ENCODE results near the gene COL25A1.

Gene COL25A1

GRCh38 chr4:109302361-109303139 is at the start of gene COL25A1:
Gene COL25A1, minus strand, starts transcription at chr4:109302658.
- peak within 1 kb of the TSS; percentile 61 for H3K9ac ChIP-seq (ENCODE audit: low read depth, low read length)
- H3K27me3 ChIP-seq (ENCODE audit: control insufficient read depth, insufficient read depth, low read length) = peaks cover 41% of the 10 kb centered on the region
- no peaks in the 10 kb centered on the region for H3K36me3 ChIP-seq (ENCODE audit: control insufficient read depth, insufficient read depth, low read length)
- no peaks in the 10 kb centered on the region for H3K4me1 ChIP-seq (ENCODE audit: control insufficient read depth, insufficient read depth, low read length)
- H3K9me3 ChIP-seq (ENCODE audit: control insufficient read depth, insufficient read depth, low read length) = no peaks in the 10 kb centered on the region
- H3K4me3 ChIP-seq (ENCODE audit: low read depth, low read length) = peak within 1 kb of the TSS; percentile 78

- Histone ChIP-seq H3K4me3 (ENCODE audit: low read depth, low read length) (no peak overlapping the region), H3K27me3 (ENCODE audit: control insufficient read depth, insufficient read depth, low read length) (no peaks in the 10 kb centered on the region), H3K9me3 (ENCODE audit: control insufficient read depth, insufficient read depth, low read length) (no peaks in the 10 kb centered on the region), H3K4me1 (ENCODE audit: control insufficient read depth, insufficient read depth, low read length) (no peaks in the 10 kb centered on the region), H3K36me3 (ENCODE audit: control insufficient read depth, insufficient read depth, low read length) (no peaks in the 10 kb centered on the region), H3K9ac (ENCODE audit: low read depth, low read length) (no peak overlapping the region)
Observed at GRCh38 chr4:109350121-109350520, 47.7 kb upstream of the COL25A1 start.

DNA sequence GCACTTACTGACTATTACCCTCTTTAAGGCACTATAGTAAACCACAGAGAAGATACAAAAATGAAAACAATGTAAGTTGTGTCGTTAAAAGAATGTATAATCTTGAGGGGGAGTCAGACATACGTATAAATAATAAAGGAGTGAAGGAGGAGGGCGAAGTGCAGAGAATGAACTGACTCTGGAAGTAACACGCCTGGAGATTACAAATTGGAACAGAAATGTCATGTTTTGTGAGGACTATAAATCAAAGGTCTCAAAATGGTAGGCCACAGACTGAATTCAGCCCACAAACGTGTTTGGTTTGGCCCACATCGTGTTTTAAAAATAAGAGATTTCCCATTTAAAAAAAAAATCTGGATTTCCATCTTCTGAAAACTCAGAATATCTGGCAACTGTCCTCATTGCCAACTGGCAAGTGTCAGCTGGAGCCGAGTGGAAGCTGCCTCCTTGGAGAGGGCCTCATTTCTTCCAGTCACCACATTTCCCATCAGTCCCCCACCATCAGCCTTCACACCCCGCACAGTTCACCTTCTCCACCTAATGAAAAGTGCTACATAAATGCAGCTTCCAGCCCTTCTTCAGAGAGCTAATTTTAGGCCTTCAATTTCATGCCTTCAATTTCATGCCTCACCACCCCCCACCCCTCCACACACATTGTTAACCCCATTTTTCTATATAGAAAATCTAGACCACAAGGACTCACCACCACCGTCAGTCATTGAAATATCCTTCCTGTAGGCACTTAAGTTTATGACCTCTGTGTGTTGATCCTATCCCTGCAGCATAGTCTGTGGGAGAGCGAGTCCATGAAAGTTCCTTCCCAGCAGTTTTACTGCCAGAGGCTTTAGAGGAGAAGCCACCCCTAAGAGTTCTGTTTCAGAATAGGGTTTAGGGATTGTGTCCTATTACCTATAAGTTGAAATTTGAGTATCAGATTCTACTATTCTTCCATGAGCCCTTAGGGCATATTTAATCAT is 32.0 kb upstream of the COL25A1 start:
- no peak overlapping the region for H3K9ac ChIP-seq (ENCODE audit: low read depth, low read length)
- H3K36me3 ChIP-seq (ENCODE audit: control insufficient read depth, insufficient read depth, low read length) = no peaks in the 10 kb centered on the region
- no peaks in the 10 kb centered on the region for H3K9me3 ChIP-seq (ENCODE audit: control insufficient read depth, insufficient read depth, low read length)
- H3K27me3 ChIP-seq (ENCODE audit: control insufficient read depth, insufficient read depth, low read length) = no peaks in the 10 kb centered on the region
- no peaks in the 10 kb centered on the region for H3K4me1 ChIP-seq (ENCODE audit: control insufficient read depth, insufficient read depth, low read length)
- no peak overlapping the region for H3K4me3 ChIP-seq (ENCODE audit: low read depth, low read length)

DNA sequence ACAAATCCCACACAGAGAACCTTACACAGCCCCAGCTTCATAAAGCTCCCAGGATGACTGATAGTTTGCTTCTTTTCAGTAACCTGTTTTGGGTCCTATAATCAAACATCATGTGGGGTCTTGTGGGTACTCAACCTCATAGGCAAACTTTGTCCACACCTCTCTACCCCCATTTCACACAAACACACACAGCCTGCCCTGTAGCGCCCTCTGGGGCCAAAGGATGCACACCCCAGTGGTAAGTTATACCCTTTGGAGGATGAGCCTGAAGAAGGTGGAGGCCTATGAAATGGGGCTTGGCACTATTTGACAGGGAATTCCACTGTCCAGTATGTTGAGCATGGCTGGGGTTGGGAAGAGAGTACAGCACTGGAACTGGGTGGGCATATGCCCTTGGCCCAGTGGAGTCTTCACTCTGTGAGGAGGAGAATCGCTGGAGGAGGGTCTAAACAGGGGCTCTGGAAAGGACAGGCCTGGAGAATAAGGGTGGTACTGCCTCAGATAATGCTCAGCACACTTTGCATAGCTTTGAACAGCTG is 30.5 kb upstream of the COL25A1 start:
- no peak overlapping the region for H3K9ac ChIP-seq (ENCODE audit: low read depth, low read length)
- no peaks in the 10 kb centered on the region for H3K36me3 ChIP-seq (ENCODE audit: control insufficient read depth, insufficient read depth, low read length)
- no peaks in the 10 kb centered on the region for H3K27me3 ChIP-seq (ENCODE audit: control insufficient read depth, insufficient read depth, low read length)
- H3K4me1 ChIP-seq (ENCODE audit: control insufficient read depth, insufficient read depth, low read length) = no peaks in the 10 kb centered on the region
- no peak overlapping the region for H3K4me3 ChIP-seq (ENCODE audit: low read depth, low read length)
- no peaks in the 10 kb centered on the region for H3K9me3 ChIP-seq (ENCODE audit: control insufficient read depth, insufficient read depth, low read length)

DNA sequence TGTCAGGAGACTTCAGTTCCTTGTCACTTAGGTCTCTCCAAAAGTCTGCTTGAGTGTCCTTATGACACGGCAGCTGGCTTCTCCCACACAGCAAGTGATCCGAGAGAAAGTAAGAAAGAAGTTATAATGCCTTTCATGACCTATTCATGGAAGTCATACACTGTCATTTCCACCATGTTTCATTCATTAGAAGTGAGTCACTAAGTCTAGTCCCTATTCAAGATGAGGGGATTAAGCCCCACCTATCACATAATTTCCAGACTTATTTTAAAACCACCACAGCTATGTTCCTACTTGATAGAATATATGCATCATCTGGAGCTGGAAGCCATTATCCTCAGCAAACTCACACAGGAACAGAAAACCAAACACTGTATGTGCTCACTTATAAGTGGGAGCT is 25.2 kb upstream of the COL25A1 start:
- H3K27me3 ChIP-seq (ENCODE audit: control insufficient read depth, insufficient read depth, low read length) = no peaks in the 10 kb centered on the region
- peaks cover 9% of the 10 kb centered on the region for H3K9me3 ChIP-seq (ENCODE audit: control insufficient read depth, insufficient read depth, low read length)
- no peak overlapping the region for H3K4me3 ChIP-seq (ENCODE audit: low read depth, low read length)
- no peaks in the 10 kb centered on the region for H3K36me3 ChIP-seq (ENCODE audit: control insufficient read depth, insufficient read depth, low read length)
- H3K9ac ChIP-seq (ENCODE audit: low read depth, low read length) = no peak overlapping the region
- no peaks in the 10 kb centered on the region for H3K4me1 ChIP-seq (ENCODE audit: control insufficient read depth, insufficient read depth, low read length)

- H3K4me3 ChIP-seq (ENCODE audit: low read depth, low read length) = no peak overlapping the region
- H3K4me1 ChIP-seq (ENCODE audit: control insufficient read depth, insufficient read depth, low read length) = no peaks in the 10 kb centered on the region
- no peaks in the 10 kb centered on the region for H3K27me3 ChIP-seq (ENCODE audit: control insufficient read depth, insufficient read depth, low read length)
- no peaks in the 10 kb centered on the region for H3K36me3 ChIP-seq (ENCODE audit: control insufficient read depth, insufficient read depth, low read length)
- no peak overlapping the region for H3K9ac ChIP-seq (ENCODE audit: low read depth, low read length)
- peaks cover 9% of the 10 kb centered on the region for H3K9me3 ChIP-seq (ENCODE audit: control insufficient read depth, insufficient read depth, low read length)
Observed at GRCh38 chr4:109325698-109326097, 23.2 kb upstream of the COL25A1 start.

DNA sequence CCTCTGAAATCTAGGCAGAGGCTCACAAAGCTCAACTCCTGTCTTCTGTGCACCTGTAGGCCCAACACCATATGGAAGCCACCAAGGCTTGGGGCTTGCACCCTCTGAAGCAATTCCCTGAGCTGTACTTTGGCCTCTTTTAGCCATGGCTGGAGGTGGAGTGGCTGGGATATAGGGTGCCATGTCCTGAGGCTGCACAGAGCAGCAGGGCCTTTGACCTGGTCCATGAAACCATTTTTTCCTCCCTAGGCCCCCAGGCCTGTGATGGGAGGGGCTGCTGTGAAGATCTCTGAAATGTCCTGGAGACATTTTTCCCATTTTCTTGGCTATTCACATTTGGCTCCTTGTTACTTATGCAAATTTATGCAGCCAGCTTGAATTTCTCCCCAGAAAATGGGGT is 20.9 kb upstream of the COL25A1 start:
- Histone ChIP-seq H3K4me3 (ENCODE audit: low read depth, low read length) (no peak overlapping the region), H3K9me3 (ENCODE audit: control insufficient read depth, insufficient read depth, low read length) (peaks cover 9% of the 10 kb centered on the region), H3K27me3 (ENCODE audit: control insufficient read depth, insufficient read depth, low read length) (no peaks in the 10 kb centered on the region), H3K4me1 (ENCODE audit: control insufficient read depth, insufficient read depth, low read length) (no peaks in the 10 kb centered on the region), H3K9ac (ENCODE audit: low read depth, low read length) (no peak overlapping the region), H3K36me3 (ENCODE audit: control insufficient read depth, insufficient read depth, low read length) (no peaks in the 10 kb centered on the region)

- no peaks in the 10 kb centered on the region for H3K27me3 ChIP-seq (ENCODE audit: control insufficient read depth, insufficient read depth, low read length)
- no peak overlapping the region for H3K4me3 ChIP-seq (ENCODE audit: low read depth, low read length)
Observed at GRCh38 chr4:109321232-109321631, 18.8 kb upstream of the COL25A1 start.

GRCh38 chr4:109319684-109320083 is 17.2 kb upstream of the COL25A1 start:
- no peaks in the 10 kb centered on the region for H3K27me3 ChIP-seq (ENCODE audit: control insufficient read depth, insufficient read depth, low read length)
- no peak overlapping the region for H3K4me3 ChIP-seq (ENCODE audit: low read depth, low read length)
- H3K9me3 ChIP-seq (ENCODE audit: control insufficient read depth, insufficient read depth, low read length) = peaks cover 9% of the 10 kb centered on the region
- no peaks in the 10 kb centered on the region for H3K36me3 ChIP-seq (ENCODE audit: control insufficient read depth, insufficient read depth, low read length)
- H3K9ac ChIP-seq (ENCODE audit: low read depth, low read length) = no peak overlapping the region
- H3K4me1 ChIP-seq (ENCODE audit: control insufficient read depth, insufficient read depth, low read length) = no peaks in the 10 kb centered on the region

More at GRCh38 chr4:109321232-109321631, 18.8 kb upstream of the COL25A1 start:
- Histone ChIP-seq H3K4me1 (ENCODE audit: control insufficient read depth, insufficient read depth, low read length) (no peaks in the 10 kb centered on the region), H3K9ac (ENCODE audit: low read depth, low read length) (no peak overlapping the region), H3K36me3 (ENCODE audit: control insufficient read depth, insufficient read depth, low read length) (no peaks in the 10 kb centered on the region), H3K9me3 (ENCODE audit: control insufficient read depth, insufficient read depth, low read length) (peaks cover 9% of the 10 kb centered on the region)

DNA sequence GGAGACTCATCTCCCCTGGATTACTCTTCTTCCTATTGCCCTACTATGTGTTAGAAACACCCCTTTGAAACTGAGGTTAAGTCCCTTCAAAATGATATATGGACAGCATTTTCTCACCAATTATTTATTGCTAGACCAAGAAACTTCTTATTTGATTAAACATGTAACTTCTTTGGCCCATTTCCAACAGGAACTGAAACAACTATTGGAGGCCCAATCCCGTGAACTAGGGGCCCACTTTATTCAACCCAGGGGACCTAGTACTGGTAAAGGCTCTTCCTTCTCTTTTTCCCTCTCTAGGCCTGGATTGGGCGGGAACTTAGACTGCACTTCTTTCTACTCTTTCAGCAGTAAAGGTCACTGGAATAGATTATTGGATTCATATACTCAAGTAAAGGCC is 16.7 kb upstream of the COL25A1 start:
- Histone ChIP-seq H3K9ac (ENCODE audit: low read depth, low read length) (no peak overlapping the region), H3K4me3 (ENCODE audit: low read depth, low read length) (no peak overlapping the region), H3K27me3 (ENCODE audit: control insufficient read depth, insufficient read depth, low read length) (no peaks in the 10 kb centered on the region), H3K36me3 (ENCODE audit: control insufficient read depth, insufficient read depth, low read length) (no peaks in the 10 kb centered on the region), H3K4me1 (ENCODE audit: control insufficient read depth, insufficient read depth, low read length) (no peaks in the 10 kb centered on the region), H3K9me3 (ENCODE audit: control insufficient read depth, insufficient read depth, low read length) (peaks cover 9% of the 10 kb centered on the region)

DNA sequence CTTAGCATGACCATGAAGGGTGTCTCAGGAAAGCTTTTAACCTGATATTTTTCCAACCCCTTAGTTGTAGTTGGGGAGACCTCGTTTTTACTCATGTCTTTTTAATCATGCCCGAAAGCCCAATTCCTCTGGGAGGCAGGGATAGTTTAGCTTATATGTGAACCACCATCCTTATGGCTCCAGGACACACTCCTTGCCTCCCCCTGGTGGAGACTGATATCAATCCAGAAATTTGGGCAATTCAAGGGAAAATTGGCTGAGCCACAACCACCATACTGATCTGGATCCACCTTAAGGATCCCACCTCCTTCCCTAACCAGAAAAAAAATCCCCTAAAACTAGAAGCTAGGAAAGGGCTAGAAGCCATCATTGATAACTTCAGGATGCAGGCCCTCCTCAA is 13.4 kb upstream of the COL25A1 start:
- no peak overlapping the region for H3K4me3 ChIP-seq (ENCODE audit: low read depth, low read length)
- no peaks in the 10 kb centered on the region for H3K9me3 ChIP-seq (ENCODE audit: control insufficient read depth, insufficient read depth, low read length)
- no peaks in the 10 kb centered on the region for H3K27me3 ChIP-seq (ENCODE audit: control insufficient read depth, insufficient read depth, low read length)
- H3K36me3 ChIP-seq (ENCODE audit: control insufficient read depth, insufficient read depth, low read length) = no peaks in the 10 kb centered on the region
- no peak overlapping the region for H3K9ac ChIP-seq (ENCODE audit: low read depth, low read length)
- H3K4me1 ChIP-seq (ENCODE audit: control insufficient read depth, insufficient read depth, low read length) = no peaks in the 10 kb centered on the region

Data from iPS-15b (cell line).